CD4-positive, alpha-beta T cell treated with Interleukin-15 for 1 hour (primary cell): ENCODE measurements around the gene PSMD3.
"Not testable (repeated sequence)": the region's sequence is repeated elsewhere in the genome, so short reads cannot be mapped to it uniquely, and the experiment has no call there.

Experiments used
- DNase-seq: peaks from one replicate; pipeline ENCODE4 v3.0.0-alpha.2; 2020

PSMD3 gene

GRCh38 chr17:40000161-40000560, 19.6 kb downstream of the PSMD3 start:
- DNase-seq, result no peak

GRCh38 chr17:40001335-40001734, 20.7 kb downstream of the PSMD3 start:
- DNase-seq, result not testable (repeated sequence)

- no peak for DNase-seq
Observed at GRCh38 chr17:40004072-40004471, 23.5 kb downstream of the PSMD3 start.

- DNase-seq, result no peak
Observed at GRCh38 chr17:40004712-40005111, 24.1 kb downstream of the PSMD3 start.

GRCh38 chr17:40005520-40005919, 24.9 kb downstream of the PSMD3 start:
- DNase-seq, result no peak

- DNase-seq, result not testable (repeated sequence)
Observed at GRCh38 chr17:40010946-40011500, 30.4 kb downstream of the PSMD3 start.

GRCh38 chr17:40012017-40012647, 31.5 kb downstream of the PSMD3 start:
- not testable (repeated sequence) for DNase-seq

- no peak for DNase-seq
Observed at GRCh38 chr17:40014375-40014980, 33.9 kb downstream of the PSMD3 start.

- no peak for DNase-seq
Observed at GRCh38 chr17:40015005-40015997, 34.7 kb downstream of the PSMD3 start, which contains the start of gene CSF3. Gene CSF3 (plus strand): TSS chr17:40015440. CDS start chr17:40015475, 35 bp downstream.

- DNase-seq, result no peak
Observed at GRCh38 chr17:40015998-40016985, 35.7 kb downstream of the PSMD3 start.

GRCh38 chr17:40017422-40018080, 36.9 kb downstream of the PSMD3 start:
- no peak for DNase-seq

GRCh38 chr17:40018211-40019121, 37.9 kb downstream of the PSMD3 start:
- no peak for DNase-seq

- no peak for DNase-seq
Observed at GRCh38 chr17:40019140-40019991, 38.8 kb downstream of the PSMD3 start.

GRCh38 chr17:40020146-40020545, 39.5 kb downstream of the PSMD3 start:
- DNase-seq, result no peak

GRCh38 chr17:40021451-40021971, 40.9 kb downstream of the PSMD3 start:
- no peak for DNase-seq

- no peak for DNase-seq
Observed at GRCh38 chr17:40022497-40022896, 41.9 kb downstream of the PSMD3 start.

- DNase-seq, result no peak
Observed at GRCh38 chr17:40022961-40023541, 42.4 kb downstream of the PSMD3 start.

GRCh38 chr17:40023590-40024292, 43.1 kb downstream of the PSMD3 start:
- no peak for DNase-seq
